Liver (tissue), 9 donors: ENCODE results near the gene ZDHHC14. TPM values are rescaled to one million over a fixed set of nuclear protein-coding genes. Genes with fewer than 3 reads are reported as not detected.
A peak's percentile ranks its signal among the peaks of the same experiment; 100 is the strongest.
"Not testable (repeated sequence)": the region's sequence is repeated elsewhere in the genome, so short reads cannot be mapped to it uniquely, and the experiment has no call there.

ENCODE experiments used
- DNase-seq: peaks from one replicate; pipeline ENCODE4 v3.0.0-alpha.2; 2017; ENCODE audit warnings: low spot score
- H3K27ac ChIP-seq, 2 donors: one replicate each; pipeline ENCODE4 v1.7.0; 2013; ENCODE audit warnings: inconsistent platforms in 2 of 2, low read length in 2 of 2, control low read depth in 1 of 2, low read depth in 1 of 2, mild to moderate bottlenecking in 1 of 2
- H3K27me3 ChIP-seq, 4 donors: one replicate each; pipeline versions ENCODE4 v1.6.1 to v1.7.0; 2013; ENCODE audit warnings: low read length in 3 of 4, inconsistent platforms in 1 of 4, mild to moderate bottlenecking in 1 of 4, moderate library complexity in 1 of 4; ENCODE audit not compliant: control insufficient read depth in 4 of 4, insufficient read depth in 4 of 4
- H3K36me3 ChIP-seq, 4 donors: one replicate each; pipeline versions ENCODE4 v1.6.1 to v1.7.0; 2013; ENCODE audit warnings: low read length in 3 of 4, mild to moderate bottlenecking in 3 of 4, low read depth in 1 of 4, moderate library complexity in 1 of 4; ENCODE audit not compliant: control insufficient read depth in 4 of 4, insufficient read depth in 3 of 4
- H3K4me1 ChIP-seq, 4 donors: one replicate each; pipeline versions ENCODE4 v1.6.1 to v1.7.0; 2013; ENCODE audit warnings: low read length in 3 of 4, mild to moderate bottlenecking in 3 of 4, moderate library complexity in 1 of 4; ENCODE audit not compliant: control insufficient read depth in 4 of 4, insufficient read depth in 4 of 4
- H3K4me3 ChIP-seq, 3 donors: one replicate each; pipeline versions ENCODE4 v1.6.1 to v1.7.0; 2013; ENCODE audit warnings: low read length in 3 of 3, control low read depth in 1 of 3, low read depth in 1 of 3, mild to moderate bottlenecking in 1 of 3
- H3K9ac ChIP-seq, 2 donors: one replicate each; pipeline ENCODE4 v1.7.0; 2013; ENCODE audit warnings: low read length in 2 of 2, mild to moderate bottlenecking in 2 of 2, moderate library complexity in 2 of 2, control low read depth in 1 of 2, low read depth in 1 of 2
- H3K9me3 ChIP-seq, 4 donors: one replicate each; pipeline versions ENCODE4 v1.6.1 to v1.7.0; 2013; ENCODE audit warnings: low read length in 3 of 4; ENCODE audit not compliant: control insufficient read depth in 4 of 4
- EGR1 ChIP-seq, 2 donors: IDR thresholded peaks; 2 replicates each; pipeline ENCODE4 v1.6.1; 2016 to 2018; ENCODE audit warnings: antibody characterized with exemption in 2 of 2, low read depth in 2 of 2
- FOXA2 ChIP-seq: IDR thresholded peaks from 2 replicates; pipeline ENCODE4 v1.6.1; 2016; ENCODE audit warnings: antibody characterized with exemption
- HNF4A ChIP-seq, 2 donors: conservative IDR thresholded peaks; 2 replicates each; pipeline ENCODE4 v1.6.1; 2016; ENCODE audit warnings: antibody characterized with exemption in 2 of 2, mild to moderate bottlenecking in 2 of 2
- JUND ChIP-seq, 2 donors: IDR thresholded peaks; 2 replicates each; pipeline ENCODE4 v1.6.1; 2016; ENCODE audit warnings: antibody characterized with exemption in 2 of 2
- NR2F2 ChIP-seq: IDR thresholded peaks from 2 replicates; pipeline ENCODE4 v1.6.1; 2016; ENCODE audit warnings: antibody characterized with exemption
- RAD21 ChIP-seq, 2 donors: IDR thresholded peaks; 2 replicates each; pipeline ENCODE4 v1.6.1; 2016; ENCODE audit warnings: antibody characterized with exemption in 2 of 2, mild to moderate bottlenecking in 2 of 2
- RXRA ChIP-seq, 2 donors: IDR thresholded peaks; 2 replicates each; pipeline ENCODE4 v1.6.1; 2017 to 2018; ENCODE audit warnings: antibody characterized with exemption in 2 of 2, mild to moderate bottlenecking in 1 of 2
- SP1 ChIP-seq: IDR thresholded peaks from 2 replicates; pipeline ENCODE4 v1.6.1; 2018; ENCODE audit warnings: antibody characterized with exemption, mild to moderate bottlenecking
- TAF1 ChIP-seq: conservative IDR thresholded peaks from 2 replicates; pipeline ENCODE4 v1.6.1; 2016; ENCODE audit warnings: antibody characterized with exemption, mild to moderate bottlenecking
- YY1 ChIP-seq: IDR thresholded peaks from 2 replicates; pipeline ENCODE4 v1.6.1; 2016; ENCODE audit warnings: antibody characterized with exemption, mild to moderate bottlenecking
- WGBS: extraction: QIAGEN DNeasy Blood & Tissue Kit; methylation state at CpG from one replicate; pipeline ENCODE4 v1.1.7; 2013; 5-methylcytosine and 5-hydroxymethylcytosine counted together
- polyA plus RNA-seq, 2 donors: library from polyadenylated mRNA; stranded (reverse) in 1 of 2; unstranded in 1 of 2; fragments of 200-250 nt in 1 of 2; fragments of >200 nt in 1 of 2; fragmentation: Nextera tagmentation in 1 of 2; extraction: Ambion mirVana in 1 of 2; gene quantifications; one replicate each; pipeline versions ENCODE4 v1.2.1 to v1.2.3, GENCODE V29; 2013 to 2015
- total RNA-seq, 2 donors: library from RNA; depleted of rRNA; stranded (reverse); fragments of >200 nt; gene quantifications; one replicate each; pipeline ENCODE4 v1.2.3, GENCODE V29; 2014
- TF ChIP-seq, protein P1 (sequence below): IDR thresholded peaks from 2 replicates; pipeline ENCODE4 v1.6.1; 2016; ENCODE audit warnings: antibody characterized with exemption
- TF ChIP-seq, protein P2 (sequence below): fragments of 150-350 bp; IDR thresholded peaks from 2 replicates; pipeline ENCODE4 v1.5.1; 2017; ENCODE audit warnings: improper control_type of control experiment, low read depth, low read length; ENCODE audit not compliant: missing input control
- TF ChIP-seq, protein P3 (sequence below): IDR thresholded peaks from 2 replicates; pipeline ENCODE4 v1.6.1; 2016; ENCODE audit warnings: antibody characterized with exemption
- donor health status: healthy.
- donor health status: healthy.
- donor health status: healthy.
- donor health status: healthy.
- donor health status: healthy.

The ZDHHC14 gene
- total and polyA plus RNA-seq, 4 donors: 4.4 to 11.7 (median 8.4) TPM

DNA sequence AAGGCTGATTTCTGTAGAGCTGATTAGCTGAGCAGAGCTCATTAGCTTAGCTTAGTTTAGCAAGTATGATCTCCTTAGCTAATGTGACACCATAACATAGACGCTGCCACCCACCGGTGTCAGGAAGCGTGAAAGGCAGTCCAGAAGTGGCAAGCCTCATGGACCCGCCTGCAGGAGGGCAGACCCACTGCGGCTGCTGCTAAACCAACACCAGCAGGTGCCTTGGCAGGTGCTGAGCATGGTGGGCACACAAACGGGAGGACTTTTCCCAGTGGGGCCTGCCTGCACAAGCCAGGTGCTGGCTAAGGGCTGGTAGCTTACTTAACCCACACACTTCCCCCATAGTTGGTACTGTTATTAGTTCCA is 22.7 kb downstream of the ZDHHC14 start:
- Histone ChIP-seq H3K36me3 (no peaks in the 10 kb centered on the region), H3K27me3 (no peaks in the 10 kb centered on the region), H3K4me3 (no peak overlapping the region), H3K27ac (no peak overlapping the region), H3K4me1 (peaks cover 0 to 14% (median 5%) of the 10 kb centered on the region in 4 donors), H3K9me3 (no peaks in the 10 kb centered on the region), H3K9ac (no peak overlapping the region)
- no peak for TF ChIP-seq TAF1
- no peak for TF ChIP-seq RXRA (IDR thresholded peaks at IDR 0.05)
- no peak for DNase-seq
- WGBS: 91% methylated on average over 6 of the region's 6 CpGs

DNA sequence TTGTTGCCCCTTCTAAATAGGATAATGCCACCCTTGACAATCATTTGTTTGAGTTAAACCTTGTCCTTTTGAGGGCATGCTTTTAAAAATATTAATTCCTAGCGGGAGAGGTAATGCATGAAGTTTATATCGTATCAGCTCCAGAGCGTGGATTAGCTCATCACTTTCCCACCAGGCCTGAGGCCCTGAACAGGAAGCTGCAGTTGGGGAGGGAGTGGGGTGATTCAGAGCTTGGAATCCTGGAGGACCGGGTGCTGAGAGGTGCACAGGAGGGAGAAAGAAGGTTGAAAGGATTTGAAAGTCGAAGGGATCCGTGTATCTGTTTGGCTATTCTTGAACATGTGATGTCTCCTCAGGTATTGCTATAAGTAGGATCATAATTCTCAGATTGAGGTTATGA is 25.0 kb downstream of the ZDHHC14 start:
- DNase-seq: no peak
- H3K9ac ChIP-seq: no peak overlapping the region
- H3K36me3 ChIP-seq: no peaks in the 10 kb centered on the region
- WGBS: 84% methylated on average over 6 of the region's 6 CpGs
- peaks cover 0 to 8% (median 5%) of the 10 kb centered on the region in 4 donors for H3K4me1 ChIP-seq
- H3K27ac ChIP-seq: no peak overlapping the region
- no peak overlapping the region for H3K4me3 ChIP-seq
- H3K27me3 ChIP-seq: no peaks in the 10 kb centered on the region
- TF ChIP-seq NR2F2 (no peak), JUND (IDR thresholded peaks at IDR 0.05) (no peak), YY1 (no peak), EGR1 (IDR thresholded peaks at IDR 0.05; ENCODE audit: low read depth in 2 of 2) (no peak), RXRA (IDR thresholded peaks at IDR 0.05) (no peak), FOXA2 (no peak)
- TF ChIP-seq, protein P1, sequence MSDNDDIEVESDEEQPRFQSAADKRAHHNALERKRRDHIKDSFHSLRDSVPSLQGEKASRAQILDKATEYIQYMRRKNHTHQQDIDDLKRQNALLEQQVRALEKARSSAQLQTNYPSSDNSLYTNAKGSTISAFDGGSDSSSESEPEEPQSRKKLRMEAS: no peak
- TF ChIP-seq, protein P2, sequence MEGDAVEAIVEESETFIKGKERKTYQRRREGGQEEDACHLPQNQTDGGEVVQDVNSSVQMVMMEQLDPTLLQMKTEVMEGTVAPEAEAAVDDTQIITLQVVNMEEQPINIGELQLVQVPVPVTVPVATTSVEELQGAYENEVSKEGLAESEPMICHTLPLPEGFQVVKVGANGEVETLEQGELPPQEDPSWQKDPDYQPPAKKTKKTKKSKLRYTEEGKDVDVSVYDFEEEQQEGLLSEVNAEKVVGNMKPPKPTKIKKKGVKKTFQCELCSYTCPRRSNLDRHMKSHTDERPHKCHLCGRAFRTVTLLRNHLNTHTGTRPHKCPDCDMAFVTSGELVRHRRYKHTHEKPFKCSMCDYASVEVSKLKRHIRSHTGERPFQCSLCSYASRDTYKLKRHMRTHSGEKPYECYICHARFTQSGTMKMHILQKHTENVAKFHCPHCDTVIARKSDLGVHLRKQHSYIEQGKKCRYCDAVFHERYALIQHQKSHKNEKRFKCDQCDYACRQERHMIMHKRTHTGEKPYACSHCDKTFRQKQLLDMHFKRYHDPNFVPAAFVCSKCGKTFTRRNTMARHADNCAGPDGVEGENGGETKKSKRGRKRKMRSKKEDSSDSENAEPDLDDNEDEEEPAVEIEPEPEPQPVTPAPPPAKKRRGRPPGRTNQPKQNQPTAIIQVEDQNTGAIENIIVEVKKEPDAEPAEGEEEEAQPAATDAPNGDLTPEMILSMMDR: no peak
- no peaks in the 10 kb centered on the region for H3K9me3 ChIP-seq

DNA sequence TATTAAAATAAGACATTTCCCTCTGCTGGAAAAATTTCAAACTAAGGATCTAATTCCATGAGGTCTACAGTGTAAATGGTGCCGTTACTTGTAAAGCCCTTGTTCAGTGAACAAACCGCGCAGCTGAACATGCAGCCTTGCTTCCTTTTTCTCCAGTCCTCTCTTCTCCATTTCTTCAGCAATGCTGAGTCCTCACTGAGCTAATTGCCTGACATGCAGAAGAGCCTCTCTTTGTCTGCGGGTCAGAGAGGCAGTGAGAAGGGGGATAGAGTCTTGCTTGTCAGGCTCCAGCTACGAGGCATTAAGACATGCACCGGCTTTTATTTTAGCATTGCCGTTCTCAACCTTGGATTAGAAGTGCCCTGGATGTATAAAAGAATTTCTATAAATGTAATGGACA is 25.7 kb downstream of the ZDHHC14 start:
- Histone ChIP-seq H3K9ac (no peak overlapping the region), H3K36me3 (no peaks in the 10 kb centered on the region), H3K9me3 (no peaks in the 10 kb centered on the region), H3K4me1 (peaks cover 0 to 8% (median 5%) of the 10 kb centered on the region in 4 donors), H3K4me3 (no peak overlapping the region), H3K27me3 (no peaks in the 10 kb centered on the region), H3K27ac (no peak overlapping the region)
- 94% methylated on average over 7 of the region's 7 CpGs for WGBS
- DNase-seq: no peak
- TF ChIP-seq RAD21 (IDR thresholded peaks at IDR 0.05): no peak
- TF ChIP-seq, protein P3, sequence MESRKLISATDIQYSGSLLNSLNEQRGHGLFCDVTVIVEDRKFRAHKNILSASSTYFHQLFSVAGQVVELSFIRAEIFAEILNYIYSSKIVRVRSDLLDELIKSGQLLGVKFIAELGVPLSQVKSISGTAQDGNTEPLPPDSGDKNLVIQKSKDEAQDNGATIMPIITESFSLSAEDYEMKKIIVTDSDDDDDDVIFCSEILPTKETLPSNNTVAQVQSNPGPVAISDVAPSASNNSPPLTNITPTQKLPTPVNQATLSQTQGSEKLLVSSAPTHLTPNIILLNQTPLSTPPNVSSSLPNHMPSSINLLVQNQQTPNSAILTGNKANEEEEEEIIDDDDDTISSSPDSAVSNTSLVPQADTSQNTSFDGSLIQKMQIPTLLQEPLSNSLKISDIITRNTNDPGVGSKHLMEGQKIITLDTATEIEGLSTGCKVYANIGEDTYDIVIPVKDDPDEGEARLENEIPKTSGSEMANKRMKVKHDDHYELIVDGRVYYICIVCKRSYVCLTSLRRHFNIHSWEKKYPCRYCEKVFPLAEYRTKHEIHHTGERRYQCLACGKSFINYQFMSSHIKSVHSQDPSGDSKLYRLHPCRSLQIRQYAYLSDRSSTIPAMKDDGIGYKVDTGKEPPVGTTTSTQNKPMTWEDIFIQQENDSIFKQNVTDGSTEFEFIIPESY: no peak

DNA sequence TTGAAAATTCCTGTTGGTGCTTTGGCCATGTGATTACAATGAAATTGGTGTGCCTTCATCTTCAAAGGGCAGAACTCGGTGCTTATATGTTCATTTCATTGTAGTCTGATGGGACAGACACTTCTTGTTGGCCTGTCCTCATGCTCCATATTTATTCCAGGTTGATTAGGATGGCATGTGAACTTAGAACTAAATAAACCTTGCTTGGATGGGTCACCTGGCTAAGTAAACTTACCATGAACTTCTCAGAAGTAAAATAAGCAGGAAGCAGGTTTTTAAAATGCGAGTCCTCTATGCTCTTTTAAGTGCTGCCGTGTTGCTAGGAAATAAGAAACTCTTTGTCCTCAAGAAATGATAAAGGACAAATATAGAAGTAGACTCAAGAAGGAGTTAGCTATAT is 26.7 kb downstream of the ZDHHC14 start:
- no peak for DNase-seq
- no peak overlapping the region for H3K9ac ChIP-seq
- 38% methylated on average over 3 of the region's 3 CpGs for WGBS
- H3K27me3 ChIP-seq: no peaks in the 10 kb centered on the region
- no peaks in the 10 kb centered on the region for H3K36me3 ChIP-seq
- H3K27ac ChIP-seq: peak overlapping the region in 1 of 2 donors; percentile 5
- no peaks in the 10 kb centered on the region for H3K9me3 ChIP-seq
- TF ChIP-seq SP1 (no peak), RXRA (IDR thresholded peaks at IDR 0.05) (peak in 1 of 2 donors; percentile 37), HNF4A (conservative IDR thresholded peaks at IDR 0.05) (peak in 1 of 2 donors; percentile 41), YY1 (peak; percentile 12)
- TF ChIP-seq, protein P1: no peak
- TF ChIP-seq, protein P3: no peak
- peaks cover 0 to 8% (median 5%) of the 10 kb centered on the region in 4 donors for H3K4me1 ChIP-seq
- H3K4me3 ChIP-seq: no peak overlapping the region

DNA sequence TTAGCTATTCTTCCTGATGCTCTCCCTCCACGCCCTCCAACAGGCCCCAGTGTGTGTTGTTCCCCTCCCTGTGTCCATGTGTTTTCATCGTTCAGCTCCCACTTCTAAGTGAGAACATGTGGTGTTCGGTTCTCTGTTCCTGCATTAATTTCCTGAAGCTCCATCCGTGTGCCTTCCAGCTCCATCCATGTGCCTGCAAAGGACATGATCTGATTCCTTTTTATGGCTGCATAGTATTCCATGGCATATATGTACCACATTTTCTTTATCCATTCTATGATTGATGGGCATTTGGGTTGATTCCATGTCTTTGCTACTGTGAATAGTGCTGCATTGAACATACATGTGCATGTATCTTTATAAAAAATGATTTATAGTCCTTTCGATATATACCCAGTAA is 27.4 kb downstream of the ZDHHC14 start:
- not testable (repeated sequence) for H3K9ac ChIP-seq, H3K4me3 ChIP-seq, H3K36me3 ChIP-seq, H3K9me3 ChIP-seq, DNase-seq, H3K27ac ChIP-seq, H3K27me3 ChIP-seq, H3K4me1 ChIP-seq
- WGBS: 97% methylated on average over 5 of the region's 5 CpGs
